HepG2 (cell line): Measurements from ENCODE around the gene SCMH1. TPM values are rescaled to one million over a fixed set of nuclear protein-coding genes. Genes with fewer than 3 reads are reported as not detected.

Experiments
- ADNP ChIP-seq: sonication (generic); formaldehyde crosslinking; IDR thresholded peaks from 2 replicates; pipeline ENCODE4 v1.4.0; 2020; ENCODE audit warnings: missing genetic modification reagents
- CENPT ChIP-seq: sonication (generic); formaldehyde crosslinking; IDR thresholded peaks from 2 replicates; pipeline ENCODE4 v1.8.0; 2022; ENCODE audit warnings: low read depth, mild to moderate bottlenecking, moderate library complexity, missing genetic modification reagents
- DRAP1 ChIP-seq: IDR thresholded peaks from 2 replicates; pipeline ENCODE4 v1.6.1; 2016; ENCODE audit warnings: missing genetic modification reagents, missing compliant biosample characterization
- FOXM1 ChIP-seq: sonication (generic); formaldehyde crosslinking; IDR thresholded peaks from 2 replicates; pipeline ENCODE4 v1.5.0; 2020; ENCODE audit warnings: missing genetic modification reagents
- GTF3A ChIP-seq: sonication (generic); formaldehyde crosslinking; conservative IDR thresholded peaks from 2 replicates; pipeline ENCODE4 v1.4.0; 2020; ENCODE audit warnings: mild to moderate bottlenecking, missing genetic modification reagents
- HINFP ChIP-seq: sonication (generic); formaldehyde crosslinking; IDR thresholded peaks from 2 replicates; pipeline ENCODE4 v1.4.0; 2020; ENCODE audit warnings: low read depth, mild to moderate bottlenecking, missing genetic modification reagents
- MIER3 ChIP-seq: IDR thresholded peaks from 2 replicates; pipeline ENCODE4 v1.6.1; 2016; ENCODE audit warnings: missing compliant biosample characterization, borderline replicate concordance
- NFAT5 ChIP-seq: sonication (generic); formaldehyde crosslinking; IDR thresholded peaks from 2 replicates; pipeline ENCODE4 v1.4.0; 2020; ENCODE audit warnings: missing genetic modification reagents
- POLR2AphosphoS2 ChIP-seq: IDR thresholded peaks from 2 replicates; pipeline ENCODE4 v1.6.1; 2011; ENCODE audit warnings: low read depth, low read length, improper control_type of control experiment
- TAF1 ChIP-seq: sonication (generic); formaldehyde crosslinking; IDR thresholded peaks from 2 replicates; pipeline ENCODE4 v1.4.0; 2020; ENCODE audit warnings: missing genetic modification reagents
- TFE3 ChIP-seq: IDR thresholded peaks from 2 replicates; pipeline ENCODE4 v1.6.1; 2016
- ZBTB7B ChIP-seq: sonication (generic); formaldehyde crosslinking; IDR thresholded peaks from 2 replicates; pipeline ENCODE4 v1.4.0; 2020; ENCODE audit warnings: missing genetic modification reagents
- ZC3H4 ChIP-seq: sonication (generic); formaldehyde crosslinking; IDR thresholded peaks from 2 replicates; pipeline ENCODE4 v1.4.0; 2020; ENCODE audit warnings: missing genetic modification reagents, borderline replicate concordance
- ZMAT5 ChIP-seq: sonication (generic); formaldehyde crosslinking; IDR thresholded peaks from 2 replicates; pipeline ENCODE4 v1.5.0; 2020; ENCODE audit warnings: mild to moderate bottlenecking, low read depth, missing genetic modification reagents, borderline replicate concordance
- ZNF367 ChIP-seq: sonication (generic); formaldehyde crosslinking; IDR thresholded peaks from 2 replicates; pipeline ENCODE4 v1.4.0; 2020; ENCODE audit warnings: missing genetic modification reagents, borderline replicate concordance
- ZNF569 ChIP-seq: sonication (generic); formaldehyde crosslinking; IDR thresholded peaks from 2 replicates; pipeline ENCODE4 v1.5.0; 2020; ENCODE audit warnings: mild to moderate bottlenecking, missing genetic modification reagents, moderate library complexity, borderline replicate concordance
- ZNF639 ChIP-seq: conservative IDR thresholded peaks from 2 replicates; pipeline ENCODE4 v1.6.1; 2018; ENCODE audit warnings: missing genetic modification reagents
- ZNF780A ChIP-seq: sonication (generic); formaldehyde crosslinking; IDR thresholded peaks from 2 replicates; pipeline ENCODE4 v1.8.0; 2022; ENCODE audit warnings: mild to moderate bottlenecking, missing genetic modification reagents, moderate library complexity
- ZNF839 ChIP-seq: sonication (generic); formaldehyde crosslinking; IDR thresholded peaks from 2 replicates; pipeline ENCODE4 v1.4.0; 2020; ENCODE audit warnings: missing genetic modification reagents, mild to moderate bottlenecking, borderline replicate concordance
- ZSCAN22 ChIP-seq: sonication (generic); formaldehyde crosslinking; IDR thresholded peaks from 2 replicates; pipeline ENCODE4 v1.4.0; 2020; ENCODE audit warnings: mild to moderate bottlenecking, missing genetic modification reagents
- polyA plus RNA-seq, 8 experiments: library from polyadenylated mRNA; depleted of rRNA in 3 of 8; stranded (reverse) in 7 of 8; unstranded in 1 of 8; fragments of >200 nt; fragmentation: Illumina TruSeq in 4 of 8; extraction: Trizol in 4 of 8; gene quantifications; 2 replicates each; pipeline versions ENCODE4 v1.2.1 to v1.2.3, GENCODE V29; 2011 to 2016; ENCODE audit warnings: low read depth in 4 of 8, missing spikeins in 1 of 8, mixed read lengths in 1 of 8; ENCODE audit not compliant: insufficient read depth in 1 of 8
- total RNA-seq, 5 experiments: library from RNA; depleted of rRNA; stranded (reverse); fragments of >200 nt; fragmentation: Illumina TruSeq; extraction: Trizol; gene quantifications; 2 replicates each; pipeline ENCODE4 v1.2.3, GENCODE V29; 2016; ENCODE audit warnings: low read depth in 1 of 5

Gene SCMH1
- total and polyA plus RNA-seq, 2 of the 13 experiments (the other 11 are each of a cell fraction or from before 2014, with no cell fraction given) = 41.8 to 52.6 TPM

GRCh38 chr1:41003640-41004220 lies 238.4 kb downstream of the SCMH1 start (continued):
- no peak for TF ChIP-seq ADNP (CRISPR knock-in tag)
- no peak for TF ChIP-seq DRAP1
- no peak for TF ChIP-seq TAF1 (CRISPR knock-in tag)
- no peak for TF ChIP-seq ZNF367 (CRISPR knock-in tag)
- TF ChIP-seq NFAT5 (CRISPR knock-in tag) = no peak
- TF ChIP-seq ZSCAN22 (CRISPR knock-in tag) = no peak
- no peak for TF ChIP-seq HINFP
- TF ChIP-seq MIER3 (CRISPR knock-in tag) = no peak
- TF ChIP-seq ZNF780A (CRISPR knock-in tag) = no peak
- no peak for TF ChIP-seq ZNF639 (CRISPR knock-in tag)
- no peak for TF ChIP-seq ZNF839
- no peak for TF ChIP-seq GTF3A (CRISPR knock-in tag)
- no peak for TF ChIP-seq ZC3H4 (CRISPR knock-in tag)
- TF ChIP-seq CENPT (CRISPR knock-in tag) = no peak
- no peak for TF ChIP-seq ZMAT5 (CRISPR knock-in tag)
- no peak for TF ChIP-seq FOXM1 (CRISPR knock-in tag)
- TF ChIP-seq ZBTB7B (CRISPR knock-in tag) = no peak
- no peak for TF ChIP-seq POLR2AphosphoS2
- peak; percentile 76 for TF ChIP-seq TFE3
- TF ChIP-seq ZNF569 (CRISPR knock-in tag) = no peak
